ENCODE data around the gene KIFBP. TPM values are rescaled to one million over a fixed set of nuclear protein-coding genes. Genes with fewer than 3 reads are reported as not detected.
"Not testable (repeated sequence)": the region's sequence is repeated elsewhere in the genome, so short reads cannot be mapped to it uniquely, and the experiment has no call there.

Gene KIFBP
- total RNA-seq, 4 donors from 2014 or later: 20.2 to 31.2 (median 22.6) TPM

- WGBS, 2 donors (ENCODE audit: low coverage in 1 of 2): 57 to 76% methylated on average over 2 to 3 of the region's 3 CpGs
- intact Hi-C loops (cut with DNase I; ENCODE audit: low total_unique reads): no loop called here
Observed at GRCh38 chr10:68957654-68958053, 30.9 kb upstream of the KIFBP start.

GRCh38 chr10:68959695-68960527, 28.7 kb upstream of the KIFBP start:
- 96% methylated on average over 4 of the region's 4 CpGs; no CpG with 5 or more reads in 1 of the 2 donors for WGBS, 2 donors (ENCODE audit: low coverage in 1 of 2)
- peaks cover 8 to 26% (median 18%) of the 10 kb centered on the region in 4 donors for H3K4me1 ChIP-seq

More at GRCh38 chr10:68957654-68958053, 30.9 kb upstream of the KIFBP start:
- no peaks in the 10 kb centered on the region for H3K27me3 ChIP-seq
- in situ Hi-C loops (cut with MboI; ENCODE audit: low pct_ligation_motif_present in 1 of 4, low pct_unique_long_range_greater_than_20kb in 1 of 4, low sequenced_read_pairs in 3 of 4): no loop called here
- H3K4me3 ChIP-seq: peak overlapping the region in 3 of 4 donors; percentile 73 to 98 (median 89)
- H3K4me1 ChIP-seq: peaks cover 8 to 28% (median 18%) of the 10 kb centered on the region in 4 donors
- TF ChIP-seq EP300 (IDR thresholded peaks at IDR 0.05; ENCODE audit: low read depth) (no peak), POLR2A (IDR thresholded peaks at IDR 0.05) (no peak), CTCF (IDR thresholded peaks at IDR 0.05) (no peak)
- H3K9me3 ChIP-seq: no peaks in the 10 kb centered on the region
- DNase-seq: no peak
- peak overlapping the region; percentile 95 to 98 (median 96) for H3K27ac ChIP-seq
- peaks cover 0 to 17% (median 8%) of the 10 kb centered on the region in 4 donors for H3K36me3 ChIP-seq

GRCh38 chr10:68963151-68963550, 25.5 kb upstream of the KIFBP start:
- intact Hi-C loops (cut with DNase I; ENCODE audit: low total_unique reads): no loop called here
- no peak for DNase-seq
- in situ Hi-C loops (cut with MboI; ENCODE audit: low pct_ligation_motif_present in 1 of 4, low pct_unique_long_range_greater_than_20kb in 1 of 4, low sequenced_read_pairs in 3 of 4): no loop called here
- no peaks in the 10 kb centered on the region for H3K27me3 ChIP-seq
- no peaks in the 10 kb centered on the region for H3K9me3 ChIP-seq
- H3K27ac ChIP-seq: no peak overlapping the region
- WGBS, 2 donors (ENCODE audit: low coverage in 1 of 2): 91% methylated on average over 4 of the region's 4 CpGs; no CpG with 5 or more reads in 1 of the 2 donors
- H3K4me3 ChIP-seq: no peak overlapping the region
- peaks cover 0 to 68% (median 31%) of the 10 kb centered on the region in 4 donors for H3K36me3 ChIP-seq
- peaks cover 0 to 6% (median under 1%) of the 10 kb centered on the region in 4 donors for H3K4me1 ChIP-seq
- TF ChIP-seq POLR2A (IDR thresholded peaks at IDR 0.05): no peak
- TF ChIP-seq EP300 (IDR thresholded peaks at IDR 0.05; ENCODE audit: low read depth): no peak
- no peak for TF ChIP-seq POLR2AphosphoS5 (IDR thresholded peaks at IDR 0.05)
- no peak for TF ChIP-seq CTCF (IDR thresholded peaks at IDR 0.05)

More at GRCh38 chr10:68959695-68960527, 28.7 kb upstream of the KIFBP start:
- H3K27ac ChIP-seq: no peak overlapping the region
- H3K27me3 ChIP-seq: no peaks in the 10 kb centered on the region
- no peaks in the 10 kb centered on the region for H3K9me3 ChIP-seq
- intact Hi-C loops (cut with DNase I; ENCODE audit: low total_unique reads) (no loop called here), in situ Hi-C loops (cut with MboI; ENCODE audit: low pct_ligation_motif_present in 1 of 4, low pct_unique_long_range_greater_than_20kb in 1 of 4, low sequenced_read_pairs in 3 of 4) (no loop called here)
- peaks cover 0 to 38% (median 19%) of the 10 kb centered on the region in 4 donors for H3K36me3 ChIP-seq
- TF ChIP-seq POLR2A (IDR thresholded peaks at IDR 0.05): no peak
- no peak for TF ChIP-seq CTCF (IDR thresholded peaks at IDR 0.05)
- no peak for TF ChIP-seq POLR2AphosphoS5 (IDR thresholded peaks at IDR 0.05)
- TF ChIP-seq EP300 (IDR thresholded peaks at IDR 0.05; ENCODE audit: low read depth): no peak
- no peak overlapping the region for H3K4me3 ChIP-seq
- no peak for DNase-seq

- H3K9me3 ChIP-seq: no peaks in the 10 kb centered on the region
- no peak for DNase-seq
- intact Hi-C loops (cut with DNase I; ENCODE audit: low total_unique reads) (no loop called here), in situ Hi-C loops (cut with MboI; ENCODE audit: low pct_ligation_motif_present in 1 of 4, low pct_unique_long_range_greater_than_20kb in 1 of 4, low sequenced_read_pairs in 3 of 4) (no loop called here)
- peaks cover 0 to 96% (median 38%) of the 10 kb centered on the region in 4 donors for H3K36me3 ChIP-seq
- H3K4me3 ChIP-seq: no peak overlapping the region
- TF ChIP-seq POLR2AphosphoS5 (IDR thresholded peaks at IDR 0.05) (no peak), POLR2A (IDR thresholded peaks at IDR 0.05) (no peak), EP300 (IDR thresholded peaks at IDR 0.05; ENCODE audit: low read depth) (no peak), CTCF (IDR thresholded peaks at IDR 0.05) (no peak)
- WGBS, 2 donors (ENCODE audit: low coverage in 1 of 2): 82 to 83% methylated on average over 5 of the region's 5 CpGs
- H3K4me1 ChIP-seq: no peaks in the 10 kb centered on the region
- no peak overlapping the region for H3K27ac ChIP-seq
- no peaks in the 10 kb centered on the region for H3K27me3 ChIP-seq
Observed at GRCh38 chr10:68973975-68974374, 14.6 kb upstream of the KIFBP start.

- H3K36me3 ChIP-seq: peaks cover 0 to 93% (median 40%) of the 10 kb centered on the region in 4 donors
- intact Hi-C loops (cut with DNase I; ENCODE audit: low total_unique reads); DNase-seq; H3K27ac ChIP-seq; H3K4me1 ChIP-seq; H3K9me3 ChIP-seq; H3K4me3 ChIP-seq; H3K27me3 ChIP-seq: not testable (repeated sequence)
- 90 to 98% methylated on average over 2 to 5 of the region's 5 CpGs for WGBS, 2 donors (ENCODE audit: low coverage in 1 of 2)
- in situ Hi-C loops (cut with MboI; ENCODE audit: low pct_ligation_motif_present in 1 of 4, low pct_unique_long_range_greater_than_20kb in 1 of 4, low sequenced_read_pairs in 3 of 4): loop anchor here in 3 of 4 donors (25.0 kb wide), 2 partner anchors 136 to 411 kb away; partner anchors contain the start of gene VPS26A (in 1 of the 3)
Observed at GRCh38 chr10:68975936-68976473, 12.6 kb upstream of the KIFBP start.

- 76 to 93% methylated on average over 3 to 6 of the region's 6 CpGs for WGBS, 2 donors (ENCODE audit: low coverage in 1 of 2)
- peaks cover 0 to 80% (median 30%) of the 10 kb centered on the region in 4 donors for H3K36me3 ChIP-seq
Observed at GRCh38 chr10:68979738-68980137, 8.9 kb upstream of the KIFBP start.

More at GRCh38 chr10:68979738-68980137, 8.9 kb upstream of the KIFBP start:
- H3K27me3 ChIP-seq; intact Hi-C loops (cut with DNase I; ENCODE audit: low total_unique reads); H3K4me3 ChIP-seq; DNase-seq; H3K9me3 ChIP-seq; H3K4me1 ChIP-seq; H3K27ac ChIP-seq: not testable (repeated sequence)
- in situ Hi-C loops (cut with MboI; ENCODE audit: low pct_ligation_motif_present in 1 of 4, low pct_unique_long_range_greater_than_20kb in 1 of 4, low sequenced_read_pairs in 3 of 4): loop anchor here in 3 of 4 donors (25.0 kb wide), 2 partner anchors 133 to 408 kb away; partner anchors contain the start of gene VPS26A (in 1 of the 3)

All from transverse colon (tissue), 4 donors.